HUDEP-2 (cell line): ENCODE measurements around the gene SPIRE2.
A peak's percentile ranks its signal among the peaks of the same experiment; 100 is the strongest.
"Not testable (repeated sequence)": the region's sequence is repeated elsewhere in the genome, so short reads cannot be mapped to it uniquely, and the experiment has no call there.

ENCODE experiments used
- DNase-seq, 76 experiments: peaks; one replicate each; lab custom pipeline; 2025; ENCODE audit not compliant: unreplicated experiment in 76 of 76; lab: John Stamatoyannopoulos, UW

Gene SPIRE2

DNA sequence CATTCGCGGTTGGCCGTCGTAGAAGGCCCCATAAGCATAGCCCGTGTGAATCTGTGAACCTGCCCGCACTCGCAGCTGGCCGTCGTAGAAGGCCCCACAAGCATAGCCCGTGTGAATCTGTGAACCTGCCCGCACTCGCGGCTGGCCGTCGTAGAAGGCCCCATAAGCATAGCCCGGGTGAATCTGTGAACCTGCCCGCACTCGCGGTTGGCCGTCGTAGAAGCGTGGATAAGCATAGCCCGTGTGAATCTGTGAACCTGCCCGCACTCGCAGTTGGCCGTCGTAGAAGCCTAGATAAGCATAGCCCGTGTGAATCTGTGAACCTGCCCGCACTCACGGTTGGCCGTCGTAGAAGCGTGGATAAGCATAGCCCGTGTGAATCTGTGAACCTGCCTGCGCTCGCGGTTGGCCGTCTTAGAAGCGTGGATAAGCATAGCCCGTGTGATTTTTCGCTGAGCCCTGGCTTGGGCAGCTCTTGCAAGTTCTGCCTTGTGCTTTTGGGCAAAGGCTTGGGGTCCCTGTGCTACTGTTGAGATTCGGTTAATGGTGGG, 6.6 kb downstream of the SPIRE2 start:
- DNase-seq = not testable (repeated sequence)

- not testable (repeated sequence) for DNase-seq
These were observed 8.2 kb downstream of the SPIRE2 start for GRCh38 chr16:89836484-89836883.

- DNase-seq = no peak
These were observed 8.8 kb downstream of the SPIRE2 start for GRCh38 chr16:89837014-89837546.

GRCh38 chr16:89841275-89841674, 13.0 kb downstream of the SPIRE2 start:
- no peak for DNase-seq

GRCh38 chr16:89842471-89843408, 14.5 kb downstream of the SPIRE2 start:
- DNase-seq = no peak

DNA sequence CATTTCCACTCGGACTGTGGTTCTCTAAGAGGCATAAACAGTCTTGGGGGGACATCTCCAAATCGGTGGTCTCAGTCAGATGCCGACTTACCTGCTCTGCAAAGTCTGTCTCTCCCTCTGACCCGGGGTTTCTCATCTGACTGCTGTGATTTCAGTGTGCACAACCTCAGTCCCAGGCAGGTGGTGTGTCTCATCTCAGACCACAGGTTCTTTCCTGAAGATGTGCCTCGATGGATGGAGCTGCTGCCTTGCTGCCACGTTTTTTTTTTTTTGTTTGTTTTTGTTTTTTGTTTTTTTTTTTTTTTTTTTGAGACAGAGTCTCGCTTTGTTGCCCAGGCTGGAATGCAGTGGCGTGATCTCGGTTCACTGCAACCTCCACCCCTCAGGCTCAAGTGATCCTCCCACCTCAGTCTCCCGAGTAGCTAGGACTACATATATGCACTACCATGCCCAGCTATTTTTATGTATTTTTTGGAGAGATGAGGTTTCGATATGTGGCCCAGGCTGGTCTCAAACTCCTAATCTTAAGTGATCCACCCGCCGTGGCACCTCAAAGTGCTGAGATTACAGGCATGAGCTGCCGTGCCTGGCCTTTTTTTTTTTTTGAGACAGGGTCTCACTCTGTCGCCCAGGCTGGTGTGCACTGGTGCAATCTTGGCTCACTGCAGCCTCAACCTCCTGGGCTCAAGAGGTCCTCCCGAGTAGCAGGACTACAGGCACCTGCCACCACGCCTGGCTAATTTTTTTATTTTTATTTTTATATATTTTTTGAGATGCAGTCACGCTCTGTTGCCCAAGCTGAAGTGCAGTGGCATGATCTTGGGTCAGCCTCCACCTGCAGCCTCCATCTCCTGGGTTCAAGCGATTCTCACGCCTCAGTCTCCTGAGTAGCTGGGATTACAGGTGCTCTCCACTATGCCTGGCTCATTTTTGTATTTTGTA, 15.4 kb downstream of the SPIRE2 start:
- no peak for DNase-seq

- no peak for DNase-seq
These were observed 16.6 kb downstream of the SPIRE2 start for GRCh38 chr16:89844739-89845339.

DNA sequence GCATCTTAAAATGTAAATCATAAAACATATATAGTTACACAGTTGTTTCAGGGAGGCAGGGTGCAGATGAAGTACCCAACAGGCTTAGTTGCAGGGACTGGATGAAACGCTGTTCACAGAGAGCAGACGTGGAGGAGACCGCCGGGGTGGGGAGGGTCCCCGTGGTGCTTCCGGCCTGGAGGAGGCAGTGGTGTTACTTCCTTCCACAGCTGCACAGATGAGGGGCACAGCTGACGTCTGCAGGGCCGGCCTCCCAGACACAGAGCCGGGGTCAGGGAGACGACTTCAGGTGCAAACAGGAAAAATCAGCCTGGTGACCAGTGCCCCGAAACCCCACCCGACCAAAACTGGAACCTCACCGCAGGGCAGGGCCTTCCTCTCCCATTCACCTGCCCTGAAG, 17.1 kb downstream of the SPIRE2 start:
- no peak for DNase-seq

DNA sequence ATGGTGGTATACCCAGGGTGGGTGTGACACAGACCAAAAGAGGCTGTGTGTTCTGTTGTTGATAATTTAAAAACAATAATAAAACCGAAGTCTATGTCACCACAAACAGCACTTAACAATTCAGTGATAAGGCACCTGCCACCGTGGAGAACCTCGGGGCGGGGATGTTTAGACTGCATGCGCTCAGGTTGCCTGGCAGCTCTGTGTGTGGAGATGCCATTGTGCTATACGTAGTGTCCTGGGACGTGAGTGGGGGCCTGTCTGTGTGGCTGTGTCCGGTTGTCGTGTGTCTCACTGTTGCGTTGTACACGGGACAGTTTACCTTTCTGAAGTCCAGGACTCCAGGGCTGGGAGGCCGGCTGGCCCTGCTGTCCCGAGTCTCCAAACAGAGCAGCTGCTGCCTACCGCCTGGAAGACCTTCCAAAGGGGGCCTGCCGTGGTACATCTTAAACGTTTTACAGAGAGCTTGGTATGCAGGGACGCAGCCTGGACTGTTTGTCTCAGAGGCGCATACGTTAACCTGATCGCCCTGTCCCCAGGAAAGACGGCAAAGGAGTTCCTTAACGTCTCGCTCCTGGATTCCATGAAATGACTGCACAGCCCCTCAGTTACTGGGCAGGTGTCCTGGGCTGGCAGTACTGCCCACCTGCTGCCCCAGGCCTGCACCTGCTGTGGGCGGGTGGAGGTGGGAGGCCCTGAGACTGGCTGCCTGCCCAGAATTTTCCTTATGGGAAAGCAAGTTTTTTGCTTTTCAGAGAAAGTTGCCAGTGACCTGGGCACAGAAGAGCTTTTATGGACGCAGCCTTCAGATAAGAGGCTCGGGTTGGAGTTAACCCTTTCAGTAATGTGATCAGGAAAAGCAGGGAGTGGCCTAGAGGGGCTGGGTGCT, 19.0 kb downstream of the SPIRE2 start:
- DNase-seq = no peak

DNA sequence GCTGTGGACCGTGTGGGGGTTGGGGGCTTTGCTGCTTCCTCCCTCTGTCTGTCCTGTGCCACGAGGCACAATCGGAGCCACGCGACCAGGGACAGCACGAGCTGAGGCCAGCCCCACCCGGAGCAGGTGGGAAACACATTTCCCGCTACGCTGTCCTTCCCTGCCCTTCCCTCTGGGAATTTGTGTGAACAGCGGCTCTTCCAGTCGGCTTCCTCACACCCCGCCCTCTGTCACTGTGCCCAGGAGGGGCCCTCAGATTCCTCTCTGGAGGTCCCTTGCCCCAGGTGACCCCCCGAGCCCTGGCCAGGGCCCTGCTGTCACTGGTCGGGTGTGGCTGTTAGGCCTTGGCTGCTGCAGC, 19.6 kb downstream of the SPIRE2 start:
- DNase-seq = no peak

GRCh38 chr16:89848974-89849373, 20.7 kb downstream of the SPIRE2 start:
- DNase-seq = no peak

DNA sequence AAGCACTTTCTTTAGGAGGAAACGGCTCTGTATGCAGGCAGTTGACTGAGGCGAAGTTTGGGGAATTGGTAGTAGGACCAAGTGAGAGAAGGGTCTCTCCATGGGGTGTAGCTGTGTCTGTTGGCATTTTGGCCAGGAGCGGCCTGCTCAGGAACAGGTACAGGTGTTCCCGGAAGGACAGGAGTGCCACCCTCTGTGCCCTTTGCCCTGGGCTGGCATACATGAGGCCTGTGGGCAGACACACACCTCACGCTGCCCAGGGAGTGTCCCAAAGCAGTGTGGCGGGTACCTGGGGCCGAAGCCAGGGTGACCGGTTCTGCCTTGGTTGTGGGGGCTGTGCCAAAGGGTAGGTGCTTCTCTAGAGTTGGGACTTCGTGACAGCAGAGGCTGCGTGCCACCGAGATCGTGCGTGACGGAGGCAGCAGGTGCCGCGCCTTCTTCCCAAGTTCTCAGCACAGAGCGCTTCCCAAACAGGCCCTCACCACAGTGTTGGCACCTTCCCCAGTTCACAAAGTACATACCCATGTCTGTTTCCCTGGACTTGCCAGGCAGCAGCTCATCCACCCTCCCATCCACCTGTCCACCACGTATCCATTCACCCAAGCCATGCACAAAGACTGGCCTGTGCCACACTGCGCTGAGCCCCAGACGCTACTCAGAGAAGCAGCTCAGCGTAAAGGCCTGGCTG, 25.2 kb downstream of the SPIRE2 start:
- DNase-seq = no peak

DNA sequence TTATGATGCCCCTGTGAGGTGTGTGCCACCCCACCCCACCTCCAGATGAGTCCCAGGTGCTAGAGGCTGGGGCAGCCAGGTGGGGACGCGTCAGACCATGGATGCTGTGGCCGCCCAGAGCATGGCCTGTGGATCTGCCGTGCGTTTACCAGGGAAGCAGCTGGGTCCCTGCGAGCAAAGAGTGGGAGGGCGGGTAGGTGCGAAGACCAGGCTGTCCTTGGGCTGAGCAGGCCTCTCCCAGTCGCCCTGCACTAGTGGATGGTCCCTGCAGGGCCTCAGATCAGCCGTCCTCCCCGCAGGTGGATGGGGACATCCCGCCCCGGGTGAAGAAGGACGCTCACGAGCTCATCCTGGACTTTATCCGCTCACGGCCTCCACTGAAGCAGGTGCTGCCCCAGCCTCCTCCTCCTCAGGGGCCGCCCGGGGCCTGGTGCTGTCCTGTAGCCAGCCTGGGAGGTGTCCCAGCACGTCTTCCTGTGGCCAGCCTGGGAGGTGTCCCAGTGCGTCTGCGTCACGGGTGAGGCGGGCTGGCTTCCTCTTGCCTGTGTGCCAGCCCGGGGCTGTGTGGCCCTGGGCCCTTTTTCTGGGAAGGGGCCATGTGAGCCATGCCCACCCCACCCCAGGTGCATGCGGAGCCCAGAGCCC, 27.1 kb downstream of the SPIRE2 start:
- DNase-seq = no peak

DNA sequence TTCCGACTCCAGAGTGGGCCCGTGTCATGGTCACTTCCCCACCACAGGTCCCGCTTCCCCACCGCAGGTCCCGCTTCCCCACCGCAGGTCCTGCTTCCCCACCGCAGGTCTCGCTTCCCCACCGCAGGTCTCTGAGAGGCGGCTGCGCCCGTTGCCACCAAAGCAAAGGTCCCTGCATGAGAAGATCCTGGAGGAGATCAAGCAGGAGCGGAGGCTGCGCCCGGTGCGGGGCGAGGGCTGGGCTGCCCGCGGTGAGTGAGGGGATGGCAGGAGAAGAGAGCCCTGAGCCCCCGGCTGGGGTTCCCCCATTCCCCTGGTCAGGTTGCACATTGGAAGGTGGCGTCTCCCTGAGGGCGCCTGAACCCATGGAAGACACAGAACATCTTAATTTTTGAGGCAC, 27.7 kb downstream of the SPIRE2 start:
- no peak for DNase-seq

- no peak for DNase-seq
These were observed 30.8 kb downstream of the SPIRE2 start for GRCh38 chr16:89858973-89859614.

DNA sequence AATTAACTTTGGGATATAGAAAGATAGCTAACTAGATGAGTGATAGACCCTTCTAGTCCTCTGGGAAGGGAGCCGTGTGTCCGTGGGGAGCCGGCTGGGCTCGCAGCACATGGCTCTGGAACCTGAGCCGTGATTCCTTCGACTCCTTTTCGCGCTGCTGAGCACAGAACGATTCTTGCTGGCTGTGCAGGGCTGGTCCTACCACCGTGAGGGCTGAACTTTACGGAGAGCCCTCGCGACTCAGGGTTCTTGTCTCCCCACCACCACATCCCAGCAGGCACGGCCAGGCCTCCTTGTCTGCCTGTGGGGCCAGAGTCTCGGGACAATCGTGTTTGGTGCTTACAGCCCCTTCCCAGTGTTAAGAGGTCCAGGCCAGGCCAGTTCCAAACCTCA, 31.3 kb downstream of the SPIRE2 start:
- DNase-seq = no peak

DNA sequence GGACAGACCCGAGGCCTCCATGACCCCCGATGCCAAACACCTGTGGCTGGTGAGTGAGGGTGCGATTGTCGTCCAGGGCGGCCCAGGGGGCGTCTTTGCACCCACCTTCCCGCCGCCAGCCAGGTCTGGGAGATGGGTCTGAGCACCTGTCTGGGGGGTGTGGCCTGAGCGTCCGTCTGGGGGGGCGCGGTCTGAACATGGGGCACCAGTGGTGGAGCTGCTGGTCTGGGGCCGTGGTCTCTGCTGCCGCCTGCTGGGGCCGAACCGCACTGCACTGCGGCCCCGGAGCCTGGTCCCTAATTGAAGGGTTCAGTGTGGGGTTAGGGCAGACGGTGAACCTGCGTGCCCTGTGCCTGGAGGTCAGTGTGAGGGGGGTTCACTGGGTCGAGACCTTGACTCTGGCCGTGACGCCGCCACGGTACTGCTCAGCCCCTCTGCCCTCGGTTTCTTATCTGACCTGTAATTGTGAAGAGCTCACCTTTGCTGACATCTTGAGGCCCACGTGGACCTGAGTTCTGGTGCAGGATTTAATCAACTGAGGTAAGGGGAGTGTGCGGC, 32.6 kb downstream of the SPIRE2 start:
- DNase-seq = peak in 57 of 76 experiments; percentile 3 to 70 (median 49)

DNA sequence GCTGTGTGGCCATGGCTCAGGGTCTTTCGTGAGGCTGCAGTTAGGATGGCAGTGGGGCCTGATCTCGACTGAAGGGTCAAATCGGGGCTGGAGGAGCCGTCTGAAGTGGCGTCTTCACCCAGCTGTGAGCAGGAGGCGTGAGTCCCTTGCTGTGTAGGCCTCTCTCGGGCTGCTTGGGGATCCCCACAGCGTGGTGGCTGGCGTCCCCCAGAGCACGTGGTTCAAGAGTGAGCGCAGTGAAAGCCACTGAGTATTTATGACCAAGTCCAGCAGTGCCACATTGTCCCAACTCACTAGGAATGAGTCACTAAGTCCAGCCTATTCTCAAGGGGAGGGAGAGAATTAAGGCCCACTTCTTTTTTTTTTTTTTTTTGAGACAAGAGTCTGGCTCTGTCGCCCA, 33.4 kb downstream of the SPIRE2 start:
- no peak for DNase-seq
